Measurements from ENCODE around the gene HOXC11. TPM values are rescaled to one million over a fixed set of nuclear protein-coding genes. Genes with fewer than 3 reads are reported as not detected.

The HOXC11 gene
- total and polyA plus RNA-seq, 2 donors (not counting 1 experiment from before 2014, with no cell fraction given): not detected

GRCh38 chr12:53967421-53967925 is 5.5 kb upstream of the HOXC11 start:
- H2AFZ ChIP-seq (ENCODE audit: insufficient read depth, low read depth, low read length, poor library complexity, severe bottlenecking): no peak overlapping the region
- no peak overlapping the region for H3K27ac ChIP-seq (ENCODE audit: low read length in 2 of 2)
- Mint-ChIP-seq H3K27ac (no peak overlapping the region), H3K4me1 (peaks cover 20% of the 10 kb centered on the region), H3K9me3 (ENCODE audit: insufficient read depth) (no peaks in the 10 kb centered on the region), H3K27me3 (peaks cover 98% of the 10 kb centered on the region), H3K4me3 (no peak overlapping the region)
- 11% methylated on average over 4 of the region's 5 CpGs for WGBS (ENCODE audit: insufficient coverage)
- intact Hi-C loops (cut with micrococcal nuclease): loop anchor here (5.0 kb wide), 1 partner anchor 65 kb away; the partner anchor contains the start of gene HOXC5
- DNase-seq (no peak), ATAC-seq (ENCODE audit: low read depth) (no peak)
- H3K79me2 ChIP-seq (ENCODE audit: control insufficient read depth, insufficient read depth, low read length): no peaks in the 10 kb centered on the region
- H3K36me3 ChIP-seq (replicated peaks in 1 of 2; ENCODE audit: control extremely low read depth in 1 of 2, control insufficient read depth in 1 of 2, extremely low read depth in 1 of 2, insufficient read depth in 2 of 2, low read length in 1 of 2): no peaks in the 10 kb centered on the region
- ChIA-PET POLR2A (no interaction called here), CTCF (no interaction called here)
- no peak overlapping the region for H3K4me2 ChIP-seq (replicated peaks; ENCODE audit: low read depth, low read length, poor library complexity, severe bottlenecking)
- no peaks in the 10 kb centered on the region for H4K20me1 ChIP-seq (ENCODE audit: control insufficient read depth, insufficient read depth, low read length, poor library complexity, severe bottlenecking)
- H3K4me1 ChIP-seq (ENCODE audit: control insufficient read depth in 2 of 2, insufficient read depth in 2 of 2, low read length in 2 of 2): peaks cover 21 to 40% of the 10 kb centered on the region in 2 donors
- no peak overlapping the region for H3K4me3 ChIP-seq (ENCODE audit: control extremely low read depth in 1 of 5, extremely low read depth in 1 of 5, insufficient read depth in 1 of 5, low read depth in 2 of 5, low read length in 4 of 5)
- H3K9me3 ChIP-seq (ENCODE audit: control extremely low read depth in 1 of 3, control insufficient read depth in 2 of 3, insufficient read depth in 1 of 3, low read length in 2 of 3): peaks cover 1 to 63% (median 6%) of the 10 kb centered on the region in 3 donors
- no peak overlapping the region for H3K9ac ChIP-seq (ENCODE audit: low read length)
- H3K27me3 ChIP-seq (replicated peaks in 1 of 4; ENCODE audit: control extremely low read depth in 1 of 4, control insufficient read depth in 3 of 4, insufficient read depth in 4 of 4, low read length in 3 of 4): peaks cover 0 to 100% (median 94%) of the 10 kb centered on the region in 4 experiments
- TF ChIP-seq CTCF (IDR thresholded peaks at IDR 0.05): no peak
- no peak for TF ChIP-seq EZH2 (IDR thresholded peaks at IDR 0.05; ENCODE audit: borderline replicate concordance, insufficient read depth, low read depth, low read length, poor library complexity, severe bottlenecking)
